IMR-90 (cell line): ENCODE data around the gene PTGR2. TPM values are rescaled to one million over a fixed set of nuclear protein-coding genes. Genes with fewer than 3 reads are reported as not detected.

Experiments
- ATAC-seq: fragments of 200-7000 bp; cut with Tn5 transposase; 2 replicates; pipeline ENCODE4 v1.9.1; 2020; ENCODE audit warnings: low read depth, mild to moderate bottlenecking, moderate library complexity
- BruUV-seq: library from RNA; stranded (reverse); fragments of 400-500 nt; replicated peaks from 2 replicates; lab custom pipeline; 2021; lab: Mats Ljungman, UMichigan
- CTCF ChIA-PET: fragments of 300-600 bp; formaldehyde crosslinking; extraction: SDS; loops from one replicate; lab custom pipeline; 2021; ENCODE audit warnings: antibody characterized with exemption; lab: Yijun Ruan, JAX
- POLR2A ChIA-PET: fragments of 300-600 bp; sonication (Branson Sonifier 250); formaldehyde crosslinking; loops from one replicate; lab custom pipeline; 2022; ENCODE audit warnings: antibody characterized with exemption; ENCODE audit not compliant: unreplicated experiment; lab: Charles Lee
- DNase-seq: peaks from one replicate; pipeline ENCODE4 v3.0.0; 2013
- H2AFZ ChIP-seq: replicated peaks from 2 replicates; pipeline ENCODE3; 2013; ENCODE audit warnings: low read length, mild to moderate bottlenecking; ENCODE audit not compliant: poor library complexity
- H2AK5ac ChIP-seq: 2 replicates; pipeline ENCODE4 v1.6.1; 2013; ENCODE audit warnings: low read depth, low read length, inconsistent platforms
- H2AK9ac ChIP-seq: replicated peaks from 2 replicates; pipeline ENCODE3; 2013; ENCODE audit warnings: mild to moderate bottlenecking, low read depth, low read length, moderate library complexity; ENCODE audit not compliant: poor library complexity
- H2BK120ac ChIP-seq: 2 replicates; pipeline ENCODE4 v1.6.1; 2013; ENCODE audit warnings: low read depth, low read length, inconsistent platforms
- H2BK15ac ChIP-seq: 3 replicates; pipeline ENCODE4 v1.6.1; 2013; ENCODE audit warnings: low read depth, low read length, inconsistent platforms
- H2BK20ac ChIP-seq: 2 replicates; pipeline ENCODE4 v1.6.1; 2013; ENCODE audit warnings: low read depth, mild to moderate bottlenecking, inconsistent platforms, low read length, moderate library complexity
- H2BK5ac ChIP-seq: 2 replicates; pipeline ENCODE4 v1.6.1; 2013; ENCODE audit warnings: mild to moderate bottlenecking, low read depth, low read length, inconsistent platforms; ENCODE audit not compliant: poor library complexity, severe bottlenecking
- H3K14ac ChIP-seq: replicated peaks from 2 replicates; pipeline ENCODE4 v1.6.1; 2013; ENCODE audit warnings: low read depth, low read length, inconsistent platforms
- H3K18ac ChIP-seq: 2 replicates; pipeline ENCODE4 v1.6.1; 2013; ENCODE audit warnings: low read depth, low read length, control low read depth
- H3K23ac ChIP-seq: 2 replicates; pipeline ENCODE4 v1.6.1; 2013; ENCODE audit warnings: low read depth, low read length, inconsistent platforms
- H3K27ac ChIP-seq: 2 replicates; pipeline ENCODE4 v1.5.1; 2013; ENCODE audit warnings: mild to moderate bottlenecking, control low read depth, low read length; ENCODE audit not compliant: insufficient read depth
- H3K27me3 ChIP-seq: 2 replicates; pipeline ENCODE4 v1.6.1; 2013; ENCODE audit warnings: low read length; ENCODE audit not compliant: control insufficient read depth, insufficient read depth
- H3K36me3 ChIP-seq: 2 replicates; pipeline ENCODE4 v1.6.1; 2013; ENCODE audit warnings: low read length, mixed read lengths; ENCODE audit not compliant: control insufficient read depth, insufficient read depth
- H3K4ac ChIP-seq: 2 replicates; pipeline ENCODE4 v1.6.1; 2013; ENCODE audit warnings: low read depth, low read length, inconsistent platforms
- H3K4me1 ChIP-seq: 2 replicates; pipeline ENCODE4 v1.6.1; 2013; ENCODE audit warnings: low read length, mixed read lengths; ENCODE audit not compliant: control insufficient read depth, insufficient read depth
- H3K4me2 ChIP-seq: 2 replicates; pipeline ENCODE4 v1.6.1; 2013; ENCODE audit warnings: low read depth, mild to moderate bottlenecking, control low read depth, low read length, moderate library complexity
- H3K4me3 ChIP-seq: 2 replicates; pipeline ENCODE4 v1.5.1; 2013; ENCODE audit warnings: low read depth, mild to moderate bottlenecking, control low read depth, low read length, moderate library complexity; ENCODE audit not compliant: insufficient read depth
- H3K56ac ChIP-seq: 2 replicates; pipeline ENCODE4 v1.6.1; 2013; ENCODE audit warnings: low read length, inconsistent platforms; ENCODE audit not compliant: insufficient read depth; ENCODE audit errors: extremely low read depth
- H3K79me1 ChIP-seq, 2 experiments: 2 replicates each; pipeline ENCODE4 v1.6.1; 2013; ENCODE audit warnings: low read length in 2 of 2, inconsistent platforms in 1 of 2, low read depth in 1 of 2
- H3K9ac ChIP-seq: 2 replicates; pipeline ENCODE4 v1.6.1; 2013; ENCODE audit warnings: low read depth, low read length, control low read depth
- H3K9me1 ChIP-seq: 2 replicates; pipeline ENCODE4 v1.6.1; 2013; ENCODE audit warnings: low read length, inconsistent platforms; ENCODE audit not compliant: insufficient read depth
- H3K9me3 ChIP-seq: 2 replicates; pipeline ENCODE4 v1.6.1; 2013; ENCODE audit warnings: low read length; ENCODE audit not compliant: control insufficient read depth, insufficient read depth
- H4K20me1 ChIP-seq: 2 replicates; pipeline ENCODE4 v1.6.1; 2013; ENCODE audit warnings: low read length, inconsistent platforms; ENCODE audit not compliant: insufficient read depth
- H4K5ac ChIP-seq: 2 replicates; pipeline ENCODE4 v1.6.1; 2013; ENCODE audit warnings: mild to moderate bottlenecking, low read depth, low read length, control low read depth
- H4K8ac ChIP-seq, 2 experiments: 2 replicates each; pipeline ENCODE4 v1.6.1; 2013; ENCODE audit warnings: low read depth in 2 of 2, low read length in 2 of 2, control low read depth in 1 of 2, inconsistent platforms in 1 of 2
- H4K91ac ChIP-seq: 2 replicates; pipeline ENCODE4 v1.6.1; 2013; ENCODE audit warnings: low read depth, low read length, inconsistent platforms; ENCODE audit not compliant: insufficient read depth
- BHLHE40 ChIP-seq: fragments of 150-350 bp; IDR thresholded peaks from 2 replicates; pipeline ENCODE4 v1.6.1; 2016; ENCODE audit warnings: mild to moderate bottlenecking, low read depth, low read length
- CEBPB ChIP-seq: IDR thresholded peaks from 2 replicates; pipeline ENCODE4 v1.6.1; 2012; ENCODE audit warnings: low read depth, low read length, improper control_type of control experiment
- CHD1 ChIP-seq: IDR thresholded peaks from 2 replicates; pipeline ENCODE4 v1.6.1; 2012; ENCODE audit warnings: low read depth, low read length, improper control_type of control experiment
- FOS ChIP-seq: fragments of 150-350 bp; IDR thresholded peaks from 2 replicates; pipeline ENCODE4 v1.6.1; 2016; ENCODE audit warnings: low read depth, low read length
- MAFK ChIP-seq: IDR thresholded peaks from 2 replicates; pipeline ENCODE4 v1.6.1; 2012; ENCODE audit warnings: low read depth, low read length, improper control_type of control experiment
- MAZ ChIP-seq: IDR thresholded peaks from 2 replicates; pipeline ENCODE4 v1.6.1; 2012; ENCODE audit warnings: low read depth, mild to moderate bottlenecking, low read length, improper control_type of control experiment, moderate library complexity, borderline replicate concordance
- MXI1 ChIP-seq: IDR thresholded peaks from 2 replicates; pipeline ENCODE4 v1.6.1; 2012; ENCODE audit warnings: low read depth, mild to moderate bottlenecking, low read length, moderate library complexity, borderline replicate concordance
- NFE2L2 ChIP-seq: fragments of 150-350 bp; IDR thresholded peaks from 2 replicates; pipeline ENCODE4 v1.6.1; 2016; ENCODE audit warnings: low read depth, mild to moderate bottlenecking, low read length
- POLR2A ChIP-seq: IDR thresholded peaks from 2 replicates; pipeline ENCODE4 v1.6.1; 2012; ENCODE audit warnings: mild to moderate bottlenecking, low read depth, low read length
- RAD21 ChIP-seq: IDR thresholded peaks from 2 replicates; pipeline ENCODE4 v1.6.1; 2012; ENCODE audit warnings: low read length, improper control_type of control experiment
- RCOR1 ChIP-seq: IDR thresholded peaks from 2 replicates; pipeline ENCODE4 v1.6.1; 2012; ENCODE audit warnings: mild to moderate bottlenecking, low read length, improper control_type of control experiment; ENCODE audit not compliant: insufficient replicate concordance
- RFX5 ChIP-seq: IDR thresholded peaks from 2 replicates; pipeline ENCODE4 v1.8.0; 2012; ENCODE audit warnings: low read depth, mild to moderate bottlenecking, low read length, moderate library complexity
- SMC3 ChIP-seq: fragments of 150-350 bp; IDR thresholded peaks from 2 replicates; pipeline ENCODE4 v1.6.1; 2016; ENCODE audit warnings: low read depth, mild to moderate bottlenecking, antibody characterized with exemption, low read length, moderate library complexity
- WGBS, 2 experiments: methylation state at CpG; one replicate each; pipeline versions ENCODE4 v1.1.5 to v1.1.7; 2013; ENCODE audit warnings: missing lambda C conversion rate in 2 of 2; ENCODE audit not compliant: insufficient read length in 1 of 2; ENCODE audit errors: extremely low coverage in 2 of 2; 5-methylcytosine and 5-hydroxymethylcytosine counted together
- dilution Hi-C: fragments of 300-500 bp; cut with HindIII; formaldehyde crosslinking; loops from one replicate; pipeline ENCODE4 v1.14.3; 2018; ENCODE audit warnings: low sequenced_read_pairs; ENCODE audit not compliant: unreplicated experiment
- in situ Hi-C: fragments of 300-500 bp; cut with MboI; formaldehyde crosslinking; loops from 3 replicates; pipeline ENCODE4 v1.14.3; 2019; ENCODE audit warnings: low sequenced_read_pairs, inconsistent platforms, mixed read lengths
- intact Hi-C: fragments of 100-400 bp; cut with micrococcal nuclease; formaldehyde crosslinking; loops from 2 replicates; pipeline ENCODE4 v1.10.0; 2022
- polyA plus RNA-seq, 3 experiments: library from polyadenylated mRNA; depleted of rRNA; stranded (reverse); fragments of >200 nt; gene quantifications; 2 replicates each; pipeline ENCODE4 v1.2.3, GENCODE V29; 2012; ENCODE audit warnings: low replicate concordance in 1 of 3
- total RNA-seq: library from RNA; depleted of rRNA; stranded (reverse); fragments of >200 nt; gene quantifications from 2 replicates; pipeline ENCODE4 v1.2.3, GENCODE V29; 2012
- TF ChIP-seq, protein P1 (sequence below): conservative IDR thresholded peaks from 2 replicates; pipeline ENCODE4 v1.5.1; 2012; ENCODE audit warnings: mild to moderate bottlenecking, low read depth, low read length, improper control_type of control experiment
- TF ChIP-seq, protein P2 (sequence below): fragments of 150-350 bp; IDR thresholded peaks from 2 replicates; pipeline ENCODE4 v1.6.1; 2017; ENCODE audit warnings: mild to moderate bottlenecking, antibody characterized with exemption, low read length, low read depth
- TF ChIP-seq, protein P3 (sequence below): fragments of 150-350 bp; IDR thresholded peaks from 2 replicates; pipeline ENCODE4 v1.6.1; 2016; ENCODE audit warnings: low read depth, mild to moderate bottlenecking, low read length, moderate library complexity, borderline replicate concordance

Gene PTGR2
- total and polyA plus RNA-seq, 2 of the 4 experiments (the other 2 are of a cell fraction), result 1.3 to 3.2 TPM

DNA sequence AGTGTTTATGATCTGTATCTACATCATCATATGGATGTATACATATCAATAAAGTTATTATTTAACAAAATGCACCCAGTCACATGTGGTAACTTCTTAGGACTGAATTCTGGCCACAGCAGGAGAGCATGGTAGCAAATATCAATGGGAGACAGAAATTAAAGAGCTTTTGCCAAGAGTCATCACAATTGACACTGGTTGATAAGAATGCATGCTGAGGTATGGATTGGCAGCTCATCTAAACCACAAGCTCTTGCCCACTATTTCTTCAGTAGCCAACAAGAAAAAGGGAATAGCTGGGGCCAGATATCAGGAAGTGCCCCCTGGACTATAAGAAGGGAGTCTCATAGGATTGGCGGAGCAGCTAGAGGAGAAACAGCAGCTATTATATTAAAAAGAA, 9.4 kb upstream of the PTGR2 start:
- H3K4me2 ChIP-seq, result no peak overlapping the region
- no peak overlapping the region for H2BK5ac ChIP-seq
- intact Hi-C loops (no loop called here), in situ Hi-C loops (no loop called here), dilution Hi-C loops (no loop called here)
- H2BK20ac ChIP-seq, result no peak overlapping the region
- H3K9me1 ChIP-seq, result no peaks in the 10 kb centered on the region
- no peak overlapping the region for H3K56ac ChIP-seq
- ChIA-PET CTCF (no interaction called here), POLR2A (interaction anchor here (0.5 kb wide), 1 partner anchor 92 kb away, joined by 4 read pairs; no protein-coding TSS in a partner anchor)
- no peak overlapping the region for H3K23ac ChIP-seq
- no peaks in the 10 kb centered on the region for H3K27me3 ChIP-seq
- no peak overlapping the region for H2AK5ac ChIP-seq
- DNase-seq, result no peak
- H3K4me1 ChIP-seq, result no peaks in the 10 kb centered on the region
- no peak overlapping the region for H4K5ac ChIP-seq
- H3K9ac ChIP-seq, result no peak overlapping the region
- H2BK120ac ChIP-seq, result no peak overlapping the region
- H4K91ac ChIP-seq, result no peak overlapping the region
- no peaks in the 10 kb centered on the region for H4K20me1 ChIP-seq
- no peak overlapping the region for H2AK9ac ChIP-seq
- no TSS peak for BruUV-seq
- H3K36me3 ChIP-seq, result no peaks in the 10 kb centered on the region
- H3K79me1 ChIP-seq, result no peaks in the 10 kb centered on the region
- H3K14ac ChIP-seq, result no peak overlapping the region
- H3K9me3 ChIP-seq, result no peaks in the 10 kb centered on the region
- no CpG with 5 or more reads among the region's 1 CpG for WGBS, 2 experiments
- ATAC-seq, result no peak
- no peak overlapping the region for H2BK15ac ChIP-seq
- no peak overlapping the region for H3K4me3 ChIP-seq
- H4K8ac ChIP-seq, result no peak overlapping the region
- no peak overlapping the region for H2AFZ ChIP-seq
- H3K4ac ChIP-seq, result no peak overlapping the region
- TF ChIP-seq SMC3 (no peak), RFX5 (no peak), RAD21 (no peak), MAFK (no peak), CHD1 (no peak), CEBPB (no peak), RCOR1 (no peak), FOS (no peak), BHLHE40 (no peak), MAZ (no peak), NFE2L2 (no peak), POLR2A (no peak), MXI1 (no peak)
- TF ChIP-seq, protein P1, sequence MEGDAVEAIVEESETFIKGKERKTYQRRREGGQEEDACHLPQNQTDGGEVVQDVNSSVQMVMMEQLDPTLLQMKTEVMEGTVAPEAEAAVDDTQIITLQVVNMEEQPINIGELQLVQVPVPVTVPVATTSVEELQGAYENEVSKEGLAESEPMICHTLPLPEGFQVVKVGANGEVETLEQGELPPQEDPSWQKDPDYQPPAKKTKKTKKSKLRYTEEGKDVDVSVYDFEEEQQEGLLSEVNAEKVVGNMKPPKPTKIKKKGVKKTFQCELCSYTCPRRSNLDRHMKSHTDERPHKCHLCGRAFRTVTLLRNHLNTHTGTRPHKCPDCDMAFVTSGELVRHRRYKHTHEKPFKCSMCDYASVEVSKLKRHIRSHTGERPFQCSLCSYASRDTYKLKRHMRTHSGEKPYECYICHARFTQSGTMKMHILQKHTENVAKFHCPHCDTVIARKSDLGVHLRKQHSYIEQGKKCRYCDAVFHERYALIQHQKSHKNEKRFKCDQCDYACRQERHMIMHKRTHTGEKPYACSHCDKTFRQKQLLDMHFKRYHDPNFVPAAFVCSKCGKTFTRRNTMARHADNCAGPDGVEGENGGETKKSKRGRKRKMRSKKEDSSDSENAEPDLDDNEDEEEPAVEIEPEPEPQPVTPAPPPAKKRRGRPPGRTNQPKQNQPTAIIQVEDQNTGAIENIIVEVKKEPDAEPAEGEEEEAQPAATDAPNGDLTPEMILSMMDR, result no peak
- TF ChIP-seq, protein P2, sequence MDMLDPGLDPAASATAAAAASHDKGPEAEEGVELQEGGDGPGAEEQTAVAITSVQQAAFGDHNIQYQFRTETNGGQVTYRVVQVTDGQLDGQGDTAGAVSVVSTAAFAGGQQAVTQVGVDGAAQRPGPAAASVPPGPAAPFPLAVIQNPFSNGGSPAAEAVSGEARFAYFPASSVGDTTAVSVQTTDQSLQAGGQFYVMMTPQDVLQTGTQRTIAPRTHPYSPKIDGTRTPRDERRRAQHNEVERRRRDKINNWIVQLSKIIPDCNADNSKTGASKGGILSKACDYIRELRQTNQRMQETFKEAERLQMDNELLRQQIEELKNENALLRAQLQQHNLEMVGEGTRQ, result no peak
- TF ChIP-seq, protein P3, sequence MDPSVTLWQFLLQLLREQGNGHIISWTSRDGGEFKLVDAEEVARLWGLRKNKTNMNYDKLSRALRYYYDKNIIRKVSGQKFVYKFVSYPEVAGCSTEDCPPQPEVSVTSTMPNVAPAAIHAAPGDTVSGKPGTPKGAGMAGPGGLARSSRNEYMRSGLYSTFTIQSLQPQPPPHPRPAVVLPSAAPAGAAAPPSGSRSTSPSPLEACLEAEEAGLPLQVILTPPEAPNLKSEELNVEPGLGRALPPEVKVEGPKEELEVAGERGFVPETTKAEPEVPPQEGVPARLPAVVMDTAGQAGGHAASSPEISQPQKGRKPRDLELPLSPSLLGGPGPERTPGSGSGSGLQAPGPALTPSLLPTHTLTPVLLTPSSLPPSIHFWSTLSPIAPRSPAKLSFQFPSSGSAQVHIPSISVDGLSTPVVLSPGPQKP, result no peak
- no peak overlapping the region for H3K18ac ChIP-seq
- H3K27ac ChIP-seq, result no peak overlapping the region
